Left lung (tissue), 10 donors: Measurements from ENCODE around the gene SULT6B1. TPM values are rescaled to one million over a fixed set of nuclear protein-coding genes. Genes with fewer than 3 reads are reported as not detected.
A peak's percentile ranks its signal among the peaks of the same experiment; 100 is the strongest.

Experiments
- ATAC-seq: fragments of 200-7000 bp; cut with Tn5 transposase; one replicate; pipeline ENCODE4 v1.9.1; 2020; ENCODE audit warnings: moderate library complexity
- DNase-seq, 4 donors: peaks; one replicate each; pipeline ENCODE4 v3.0.0-alpha.2; 2013 to 2020
- H3K27ac ChIP-seq, 2 donors: fragments of 200-600 bp; sonication (generic) in 1 of 2; one replicate each; pipeline versions ENCODE4 v1.5.0 to v1.8.0; 2020 to 2021
- H3K27me3 ChIP-seq, 2 donors: fragments of 200-600 bp; sonication (generic) in 1 of 2; one replicate each; pipeline versions ENCODE4 v1.5.0 to v1.8.0; 2020 to 2021
- H3K36me3 ChIP-seq, 2 donors: fragments of 200-600 bp; sonication (generic) in 1 of 2; one replicate each; pipeline versions ENCODE4 v1.5.0 to v1.8.0; 2020 to 2021
- H3K4me1 ChIP-seq, 2 donors: fragments of 200-600 bp; one replicate each; pipeline ENCODE4 v1.8.0; 2021
- H3K4me3 ChIP-seq, 2 donors: fragments of 200-600 bp; sonication (generic) in 1 of 2; one replicate each; pipeline versions ENCODE4 v1.5.0 to v1.8.0; 2020 to 2021; ENCODE audit warnings: mild to moderate bottlenecking in 1 of 2
- H3K9me3 ChIP-seq, 2 donors: fragments of 200-600 bp; sonication (generic) in 1 of 2; one replicate each; pipeline versions ENCODE4 v1.5.0 to v1.8.0; 2020 to 2021
- CTCF ChIP-seq, 2 donors: fragments of 200-600 bp; sonication (generic) in 1 of 2; IDR thresholded peaks; one replicate each; pipeline versions ENCODE4 v1.5.0 to v1.8.0; 2021; ENCODE audit warnings: antibody characterized with exemption in 2 of 2
- intact Hi-C, 2 donors: fragments of 100-400 bp; cut with DNase I; formaldehyde crosslinking; loops; one replicate each; pipeline versions ENCODE4 v1.11.2 to v1.14.2; 2022
- polyA plus RNA-seq, 6 donors: library from polyadenylated mRNA; unstranded; fragments of 120-200 nt; gene quantifications; one replicate each; pipeline ENCODE4 v1.2.1, GENCODE V29; 2013; ENCODE audit not compliant: insufficient read length in 6 of 6
- total RNA-seq, 2 donors: library from RNA; stranded (reverse); fragmentation: NEBNext Ultra II Directional; extraction: Animal tissue kit (Norgen Biotek cat#: 25700); gene quantifications; one replicate each; pipeline ENCODE4 v1.2.1, GENCODE V29; 2021
- donor health status: DM: no; HTN: yes; CAD: no.
- donor health status: DM: no; HTN: no; CAD: no.

SULT6B1 gene
- total and polyA plus RNA-seq, 8 donors = 1.5 TPM; not detected in 7

- H3K4me3 ChIP-seq = no peak overlapping the region
- H3K9me3 ChIP-seq = no peaks in the 10 kb centered on the region
- H3K36me3 ChIP-seq = no peaks in the 10 kb centered on the region
- H3K4me1 ChIP-seq = peaks cover 6 to 31% of the 10 kb centered on the region in 2 donors
- no peaks in the 10 kb centered on the region for H3K27me3 ChIP-seq
- H3K27ac ChIP-seq = no peak overlapping the region
- ATAC-seq = no peak
- TF ChIP-seq CTCF (IDR thresholded peaks at IDR 0.05) = no peak
- intact Hi-C loops = no loop called here
- DNase-seq = no peak
Observed at GRCh38 chr2:37192551-37192950, 4.1 kb upstream of the SULT6B1 start.

DNA sequence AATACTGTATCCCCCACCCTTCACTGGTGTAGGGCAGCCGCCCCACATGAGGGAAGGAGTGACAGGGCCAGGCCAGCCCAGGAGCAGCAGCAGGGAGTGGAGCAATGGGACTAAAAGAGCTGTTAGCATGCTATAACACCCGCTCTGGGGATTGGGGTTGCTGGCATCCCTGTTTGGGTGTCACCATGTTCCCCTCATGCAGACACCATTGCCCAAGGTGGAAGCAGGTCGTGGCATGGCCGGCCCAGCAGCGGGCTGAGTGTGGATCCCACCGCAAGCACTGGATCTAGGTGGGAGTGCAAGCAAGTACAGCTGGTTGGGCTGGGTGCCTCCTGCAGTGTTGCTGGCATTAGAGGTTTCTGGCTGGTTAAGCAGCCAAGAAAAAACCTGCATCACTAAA lies 3.3 kb upstream of the SULT6B1 start:
- H3K4me3 ChIP-seq = no peak overlapping the region
- no peaks in the 10 kb centered on the region for H3K27me3 ChIP-seq
- no peaks in the 10 kb centered on the region for H3K9me3 ChIP-seq
- DNase-seq (peak in 1 of 4 donors; percentile 64), ATAC-seq (no peak)
- no peak for TF ChIP-seq CTCF (IDR thresholded peaks at IDR 0.05)
- intact Hi-C loops = no loop called here
- H3K27ac ChIP-seq = peak overlapping the region in 1 of 2 donors; percentile 88
- H3K4me1 ChIP-seq = peaks cover 0 to 24% of the 10 kb centered on the region in 2 donors
- no peaks in the 10 kb centered on the region for H3K36me3 ChIP-seq

- H3K9me3 ChIP-seq = no peaks in the 10 kb centered on the region
- peak overlapping the region in 1 of 2 donors; percentile 88 for H3K27ac ChIP-seq
- no peak for TF ChIP-seq CTCF (IDR thresholded peaks at IDR 0.05)
- intact Hi-C loops = no loop called here
- peak in 1 of 4 donors; percentile 71 for DNase-seq
- peaks cover 0 to 24% of the 10 kb centered on the region in 2 donors for H3K4me1 ChIP-seq
- ATAC-seq = no peak
- H3K4me3 ChIP-seq = no peak overlapping the region
- H3K27me3 ChIP-seq = no peaks in the 10 kb centered on the region
- no peaks in the 10 kb centered on the region for H3K36me3 ChIP-seq
Observed at GRCh38 chr2:37191253-37191652, 2.8 kb upstream of the SULT6B1 start.

DNA sequence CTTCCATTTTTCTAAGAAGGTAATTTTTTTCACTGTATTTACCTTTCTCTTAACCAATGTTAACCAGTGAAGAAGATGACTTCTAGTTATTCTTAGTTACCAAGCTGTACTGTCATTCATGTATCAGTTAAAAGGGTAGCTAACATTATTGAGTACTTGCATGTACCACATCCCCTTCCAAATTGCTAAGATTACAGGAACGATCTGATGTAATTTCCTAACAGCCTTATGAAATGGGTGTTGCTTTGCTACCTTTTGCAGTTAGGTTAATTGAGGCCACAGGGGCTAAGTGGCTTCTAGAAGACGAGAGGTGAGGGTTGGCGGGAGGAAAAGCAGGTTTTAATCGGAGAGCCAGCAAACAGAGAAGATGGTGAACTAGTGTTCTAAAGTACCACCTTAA lies 1.8 kb upstream of the SULT6B1 start:
- H3K27me3 ChIP-seq = no peaks in the 10 kb centered on the region
- H3K27ac ChIP-seq = peak overlapping the region in 1 of 2 donors; percentile 88
- TF ChIP-seq CTCF (IDR thresholded peaks at IDR 0.05) = no peak
- intact Hi-C loops = no loop called here
- DNase-seq (no peak), ATAC-seq (no peak)
- no peak overlapping the region for H3K4me3 ChIP-seq
- peaks cover 0 to 20% of the 10 kb centered on the region in 2 donors for H3K4me1 ChIP-seq
- no peaks in the 10 kb centered on the region for H3K36me3 ChIP-seq
- no peaks in the 10 kb centered on the region for H3K9me3 ChIP-seq

GRCh38 chr2:37189452-37190153 lies 1.1 kb upstream of the SULT6B1 start:
- intact Hi-C loops = no loop called here
- Histone ChIP-seq H3K9me3 (no peaks in the 10 kb centered on the region), H3K4me3 (no peak overlapping the region), H3K27ac (peak overlapping the region in 1 of 2 donors; percentile 88), H3K4me1 (peaks cover 0 to 20% of the 10 kb centered on the region in 2 donors), H3K36me3 (no peaks in the 10 kb centered on the region), H3K27me3 (no peaks in the 10 kb centered on the region)
- ATAC-seq (peak; percentile 79), DNase-seq (no peak)
- no peak for TF ChIP-seq CTCF (IDR thresholded peaks at IDR 0.05)
